Measurements from ENCODE around the gene THSD7B.

GRCh38 chr2:136736236-136736635 lies 29.1 kb upstream of the THSD7B start:
- TF ChIP-seq, protein P1, sequence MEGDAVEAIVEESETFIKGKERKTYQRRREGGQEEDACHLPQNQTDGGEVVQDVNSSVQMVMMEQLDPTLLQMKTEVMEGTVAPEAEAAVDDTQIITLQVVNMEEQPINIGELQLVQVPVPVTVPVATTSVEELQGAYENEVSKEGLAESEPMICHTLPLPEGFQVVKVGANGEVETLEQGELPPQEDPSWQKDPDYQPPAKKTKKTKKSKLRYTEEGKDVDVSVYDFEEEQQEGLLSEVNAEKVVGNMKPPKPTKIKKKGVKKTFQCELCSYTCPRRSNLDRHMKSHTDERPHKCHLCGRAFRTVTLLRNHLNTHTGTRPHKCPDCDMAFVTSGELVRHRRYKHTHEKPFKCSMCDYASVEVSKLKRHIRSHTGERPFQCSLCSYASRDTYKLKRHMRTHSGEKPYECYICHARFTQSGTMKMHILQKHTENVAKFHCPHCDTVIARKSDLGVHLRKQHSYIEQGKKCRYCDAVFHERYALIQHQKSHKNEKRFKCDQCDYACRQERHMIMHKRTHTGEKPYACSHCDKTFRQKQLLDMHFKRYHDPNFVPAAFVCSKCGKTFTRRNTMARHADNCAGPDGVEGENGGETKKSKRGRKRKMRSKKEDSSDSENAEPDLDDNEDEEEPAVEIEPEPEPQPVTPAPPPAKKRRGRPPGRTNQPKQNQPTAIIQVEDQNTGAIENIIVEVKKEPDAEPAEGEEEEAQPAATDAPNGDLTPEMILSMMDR (IDR thresholded peaks at IDR 0.05; ENCODE audit: low read depth, low read length, poor library complexity, severe bottlenecking), result no peak
- no peak for TF ChIP-seq EZH2phosphoT487 (IDR thresholded peaks at IDR 0.05; ENCODE audit: borderline replicate concordance, low read length)

Measured in DOHH2 (cell line).